Astrocyte (in vitro differentiated cells and primary cell): Measurements from ENCODE around the gene USP6NL.

Experiments
- EZH2 ChIP-seq: IDR thresholded peaks from 2 replicates; pipeline ENCODE4 v1.6.1; 2012; ENCODE audit warnings: mild to moderate bottlenecking, low read length, inconsistent platforms; ENCODE audit not compliant: insufficient read depth
- TF ChIP-seq, protein P1 (sequence below): IDR thresholded peaks from 2 replicates; pipeline ENCODE4 v1.5.1; 2011; ENCODE audit warnings: low read depth, mild to moderate bottlenecking, inconsistent platforms, low read length, moderate library complexity; ENCODE audit not compliant: insufficient read depth

DNA sequence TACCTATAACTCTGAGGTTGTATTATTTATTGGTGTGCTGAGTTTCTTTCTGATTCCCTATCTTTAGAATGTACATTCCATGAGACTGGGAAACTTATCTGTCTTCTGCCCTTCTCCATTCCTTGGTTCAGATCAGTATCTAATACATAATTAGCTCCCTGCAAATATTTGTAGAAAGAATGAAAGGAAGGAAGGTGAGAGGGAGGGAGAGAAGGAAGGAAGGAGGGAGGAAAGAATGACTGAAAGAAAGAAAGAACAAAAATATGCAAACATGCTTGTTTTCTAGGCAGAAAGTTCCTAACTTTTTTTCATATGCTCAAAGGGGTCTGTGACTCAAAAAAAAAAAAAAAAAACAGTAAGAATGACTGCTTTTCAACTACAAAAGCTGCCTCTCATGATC, 3.9 kb upstream of the USP6NL start:
- TF ChIP-seq, protein P1, sequence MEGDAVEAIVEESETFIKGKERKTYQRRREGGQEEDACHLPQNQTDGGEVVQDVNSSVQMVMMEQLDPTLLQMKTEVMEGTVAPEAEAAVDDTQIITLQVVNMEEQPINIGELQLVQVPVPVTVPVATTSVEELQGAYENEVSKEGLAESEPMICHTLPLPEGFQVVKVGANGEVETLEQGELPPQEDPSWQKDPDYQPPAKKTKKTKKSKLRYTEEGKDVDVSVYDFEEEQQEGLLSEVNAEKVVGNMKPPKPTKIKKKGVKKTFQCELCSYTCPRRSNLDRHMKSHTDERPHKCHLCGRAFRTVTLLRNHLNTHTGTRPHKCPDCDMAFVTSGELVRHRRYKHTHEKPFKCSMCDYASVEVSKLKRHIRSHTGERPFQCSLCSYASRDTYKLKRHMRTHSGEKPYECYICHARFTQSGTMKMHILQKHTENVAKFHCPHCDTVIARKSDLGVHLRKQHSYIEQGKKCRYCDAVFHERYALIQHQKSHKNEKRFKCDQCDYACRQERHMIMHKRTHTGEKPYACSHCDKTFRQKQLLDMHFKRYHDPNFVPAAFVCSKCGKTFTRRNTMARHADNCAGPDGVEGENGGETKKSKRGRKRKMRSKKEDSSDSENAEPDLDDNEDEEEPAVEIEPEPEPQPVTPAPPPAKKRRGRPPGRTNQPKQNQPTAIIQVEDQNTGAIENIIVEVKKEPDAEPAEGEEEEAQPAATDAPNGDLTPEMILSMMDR, result no peak
- no peak for TF ChIP-seq EZH2
